Muscle of back (tissue), 13 donors: ENCODE measurements around the gene R3HDM4. TPM values are rescaled to one million over a fixed set of nuclear protein-coding genes. Genes with fewer than 3 reads are reported as not detected.
"Not testable (repeated sequence)": the region's sequence is repeated elsewhere in the genome, so short reads cannot be mapped to it uniquely, and the experiment has no call there.

Source experiments
- DNase-seq, 3 donors: peaks; one replicate each; pipeline versions ENCODE4 v3.0.0 to v3.0.0-alpha.2; 2013
- long read RNA-seq, 9 donors: transcript quantifications; one replicate each; lab custom pipeline, GENCODE V29; 2026
- polyA plus RNA-seq, 10 donors: library from polyadenylated mRNA; unstranded; fragments of 120-200 nt; gene quantifications; one replicate each; pipeline ENCODE4 v1.2.1, GENCODE V29; 2013; ENCODE audit not compliant: insufficient read length in 10 of 10

The R3HDM4 gene
- 10 to 100 TPM; 20.5 to 47.8 (median 30.2) TPM for polyA plus RNA-seq
- long read RNA-seq, donor 1, partial matches to known transcripts = 0 of 3 reads
- long read RNA-seq, donor 1, other reads (novel, unspliced or antisense) = 0 of 3 reads
- long read RNA-seq, donor 2, partial matches to known transcripts = 0 of 3 reads
- long read RNA-seq, donor 2, other reads (novel, unspliced or antisense) = 0 of 3 reads
- long read RNA-seq, donor 3 = 0 reads
- long read RNA-seq, donor 4, transcript R3HDM4-201 (8 exons, 1,815 nt) = major isoform, 5 of 5 reads
- long read RNA-seq, donor 4, partial matches to known transcripts = 0 of 5 reads
- long read RNA-seq, donor 4, other reads (novel, unspliced or antisense) = 0 of 5 reads
- long read RNA-seq, donor 5, partial matches to known transcripts = 0 of 4 reads
- long read RNA-seq, donor 5, other reads (novel, unspliced or antisense) = 0 of 4 reads
- long read RNA-seq, donor 6, transcript R3HDM4-201 (8 exons, 1,815 nt) = major isoform, 10 of 10 reads
- long read RNA-seq, donor 6, partial matches to known transcripts = 0 of 10 reads
- long read RNA-seq, donor 6, other reads (novel, unspliced or antisense) = 0 of 10 reads
- long read RNA-seq, donor 7, transcript R3HDM4-201 (8 exons, 1,815 nt) = major isoform, 5 of 5 reads
- long read RNA-seq, donor 7, partial matches to known transcripts = 0 of 5 reads
- long read RNA-seq, donor 7, other reads (novel, unspliced or antisense) = 0 of 5 reads
- long read RNA-seq, donor 8, partial matches to known transcripts = 0 of 3 reads
- long read RNA-seq, donor 8, other reads (novel, unspliced or antisense) = 0 of 3 reads
- long read RNA-seq, donor 9, partial matches to known transcripts = 0 of 4 reads
- long read RNA-seq, donor 9, other reads (novel, unspliced or antisense) = 0 of 4 reads

DNA sequence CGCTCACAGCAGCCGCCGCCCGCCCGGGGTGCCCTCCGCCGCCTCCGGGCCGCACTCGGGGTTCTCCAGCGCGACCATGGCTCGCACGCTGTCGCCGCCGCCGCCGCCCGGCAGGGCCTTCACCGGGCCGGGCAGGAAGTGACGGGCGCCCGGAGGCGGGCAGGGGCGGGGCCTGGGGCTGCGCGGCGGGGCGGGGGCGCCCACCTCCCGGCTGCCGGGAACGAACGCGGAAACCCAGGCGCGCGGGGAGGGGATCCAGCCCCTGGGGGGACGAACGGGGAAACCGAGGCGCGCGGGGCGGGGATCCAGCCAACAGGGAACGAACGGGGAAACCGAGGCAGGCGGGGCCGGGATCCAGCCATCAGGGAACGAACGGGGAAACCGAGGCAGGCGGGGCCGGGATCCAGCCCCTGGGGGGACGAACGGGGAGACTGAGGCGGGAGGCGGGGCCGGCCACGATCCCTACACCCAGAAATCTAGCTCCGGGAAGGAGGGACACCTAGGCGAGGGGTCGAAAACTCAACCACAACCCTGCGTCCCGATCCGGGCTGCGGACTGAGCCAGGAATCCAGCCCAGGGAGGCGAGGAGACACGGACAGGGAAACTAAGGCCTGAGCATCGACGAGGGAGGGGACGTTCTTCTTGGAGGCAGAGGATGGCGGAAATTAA, at the start of gene R3HDM4:
Gene R3HDM4, minus strand, starts transcription at position 140 of the 669 bp plus-strand sequence. Its CDS starts 62 bp downstream, at position 78.
- peak; percentile 56 to 86 (median 77) for DNase-seq

GRCh38 chr19:961866-962620, 49.0 kb upstream of the R3HDM4 start:
- no peak for DNase-seq

GRCh38 chr19:960601-960938, 47.6 kb upstream of the R3HDM4 start:
- DNase-seq = no peak

DNA sequence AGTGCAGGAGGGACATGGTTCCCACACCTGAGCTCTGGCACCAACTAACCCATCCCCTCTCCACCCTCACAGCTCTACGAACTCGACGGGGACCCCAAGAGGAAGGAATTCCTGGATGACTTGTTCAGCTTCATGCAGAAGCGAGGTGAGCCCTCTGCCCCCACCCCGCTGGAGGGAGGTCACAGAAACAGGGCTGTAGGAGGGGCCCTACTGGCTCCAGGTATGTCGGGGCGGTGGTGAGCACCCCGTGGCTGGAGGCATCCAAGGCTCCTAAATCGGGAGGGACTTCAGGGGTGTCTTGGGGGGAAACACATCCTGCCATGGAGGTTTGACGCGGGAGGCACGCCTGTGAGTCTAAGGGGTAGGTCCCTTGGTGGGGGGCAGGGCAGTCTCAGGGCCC, 47.0 kb upstream of the R3HDM4 start:
- no peak for DNase-seq

DNA sequence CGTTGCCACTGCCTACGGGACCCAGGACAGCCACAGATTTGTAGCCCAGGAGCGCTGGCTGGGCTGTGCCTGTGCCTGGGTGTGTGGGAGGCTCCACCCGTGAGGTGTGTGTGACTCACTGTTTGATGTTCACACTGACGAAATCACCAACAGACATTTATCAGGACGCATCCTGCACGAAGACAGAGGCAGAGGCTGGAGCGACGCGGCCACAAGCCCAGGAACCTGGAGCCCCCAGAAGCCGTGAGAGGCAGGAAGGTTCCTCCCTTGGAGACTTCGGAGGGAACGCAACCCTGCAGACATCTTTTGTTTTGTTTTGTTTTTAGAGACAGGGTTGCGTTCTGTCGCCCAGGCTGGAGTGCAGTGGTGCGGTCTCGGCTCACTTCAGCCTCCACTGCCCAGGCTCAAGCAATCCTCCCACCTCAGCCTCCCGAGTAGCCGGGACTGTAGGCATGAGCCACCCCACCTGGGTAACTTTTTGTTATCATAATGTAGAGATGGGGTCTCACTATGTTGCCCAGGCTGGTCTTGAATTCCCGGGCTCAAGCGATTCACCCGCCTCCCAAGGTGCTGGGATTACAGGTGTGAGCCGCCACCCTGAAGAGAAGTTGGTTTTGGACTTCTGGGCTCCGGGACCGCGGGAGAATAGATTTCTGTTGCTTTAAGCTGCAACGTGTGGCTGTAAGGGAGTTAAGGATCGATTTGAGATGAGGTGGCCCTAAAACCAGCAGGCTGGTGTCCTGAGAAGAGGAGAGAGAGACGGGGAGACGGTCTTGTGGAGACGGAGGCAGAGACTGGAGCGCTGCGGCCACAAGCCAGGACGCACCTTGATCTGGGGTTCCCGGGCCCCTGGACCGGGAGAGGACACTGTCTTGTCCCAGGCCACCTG, 46.2 kb upstream of the R3HDM4 start:
- no peak for DNase-seq

DNA sequence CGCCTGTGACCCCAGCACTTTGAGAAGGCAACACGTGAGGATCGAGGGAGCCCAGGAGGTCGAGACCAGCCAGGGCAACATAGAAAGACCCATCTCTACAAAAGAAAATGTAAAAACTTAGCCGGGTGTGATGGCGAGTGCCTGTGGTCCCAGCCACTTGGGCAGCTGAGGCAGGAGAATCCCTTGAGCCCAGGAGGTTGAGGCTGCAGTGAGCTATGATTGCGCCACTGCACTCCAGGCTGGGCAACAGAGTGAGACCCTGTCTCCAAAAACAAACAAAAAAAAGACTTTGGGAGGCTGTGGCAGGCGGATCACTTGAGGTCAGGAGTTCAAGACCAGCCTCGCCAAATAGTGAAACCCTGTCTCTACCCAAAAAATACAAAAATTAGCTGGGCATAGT, 44.6 kb upstream of the R3HDM4 start:
- not testable (repeated sequence) for DNase-seq

GRCh38 chr19:956766-957440, 43.9 kb upstream of the R3HDM4 start:
- DNase-seq = no peak

GRCh38 chr19:955803-956765, 43.1 kb upstream of the R3HDM4 start:
- no peak for DNase-seq

DNA sequence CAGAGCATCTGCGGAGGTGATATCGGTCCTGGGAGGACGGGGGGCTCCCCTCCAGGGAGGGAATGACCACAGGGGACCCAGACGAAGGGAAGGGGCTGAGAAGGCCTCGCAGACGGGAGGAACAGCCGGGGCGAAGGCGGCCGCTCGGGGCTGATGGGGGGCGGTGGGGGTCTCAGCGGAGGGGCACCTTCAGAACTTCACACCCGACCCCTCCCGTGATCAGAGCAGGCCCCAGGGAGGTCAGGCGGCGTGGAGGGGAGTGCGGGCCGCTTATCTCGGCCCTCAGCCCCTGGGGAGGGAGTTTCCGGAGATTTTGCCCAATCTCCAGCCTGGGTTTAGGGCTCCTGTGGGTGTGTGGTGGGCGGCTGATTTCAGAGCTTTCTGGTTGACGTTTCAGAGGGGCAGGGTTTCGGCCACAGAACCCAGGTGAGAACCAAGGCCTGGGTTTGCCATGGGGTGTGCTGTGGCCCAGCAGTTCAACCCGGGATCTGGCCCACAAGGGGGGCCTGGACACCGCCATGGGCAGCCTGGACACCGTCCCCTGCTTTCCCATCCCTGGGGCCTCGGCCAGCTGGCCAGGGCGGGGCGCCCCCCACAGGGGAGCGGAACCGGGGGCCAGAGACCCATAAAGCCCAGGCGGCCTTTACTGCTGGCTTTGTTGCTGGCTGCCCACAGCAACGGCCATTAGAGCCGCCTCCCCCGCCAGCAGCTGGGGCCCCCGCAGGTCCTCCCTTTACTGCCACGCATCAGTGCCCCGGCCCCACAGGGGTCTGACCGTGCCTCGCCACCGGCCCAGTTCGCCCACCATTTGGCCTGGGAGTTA, 41.9 kb upstream of the R3HDM4 start:
- no peak for DNase-seq

DNA sequence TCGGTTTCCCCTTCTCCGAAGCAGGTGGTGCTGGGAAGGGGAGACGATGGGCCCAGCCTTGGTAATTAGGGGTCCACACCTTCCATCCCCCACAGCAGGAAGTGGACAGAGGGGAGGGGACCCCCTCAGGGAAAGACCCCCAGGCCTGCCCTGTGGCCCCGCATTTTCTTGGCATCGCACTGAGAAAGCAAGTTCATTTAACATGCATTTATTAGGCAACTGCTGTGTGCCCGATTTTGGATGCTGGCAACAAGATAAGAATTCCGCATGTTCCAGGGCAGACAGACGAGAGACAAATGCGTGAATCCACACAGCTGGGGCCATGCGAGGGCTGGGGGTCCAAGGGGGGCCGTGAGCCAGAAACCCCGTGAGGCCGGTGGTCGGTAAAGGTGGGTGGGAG, 41.3 kb upstream of the R3HDM4 start:
- no peak for DNase-seq

DNA sequence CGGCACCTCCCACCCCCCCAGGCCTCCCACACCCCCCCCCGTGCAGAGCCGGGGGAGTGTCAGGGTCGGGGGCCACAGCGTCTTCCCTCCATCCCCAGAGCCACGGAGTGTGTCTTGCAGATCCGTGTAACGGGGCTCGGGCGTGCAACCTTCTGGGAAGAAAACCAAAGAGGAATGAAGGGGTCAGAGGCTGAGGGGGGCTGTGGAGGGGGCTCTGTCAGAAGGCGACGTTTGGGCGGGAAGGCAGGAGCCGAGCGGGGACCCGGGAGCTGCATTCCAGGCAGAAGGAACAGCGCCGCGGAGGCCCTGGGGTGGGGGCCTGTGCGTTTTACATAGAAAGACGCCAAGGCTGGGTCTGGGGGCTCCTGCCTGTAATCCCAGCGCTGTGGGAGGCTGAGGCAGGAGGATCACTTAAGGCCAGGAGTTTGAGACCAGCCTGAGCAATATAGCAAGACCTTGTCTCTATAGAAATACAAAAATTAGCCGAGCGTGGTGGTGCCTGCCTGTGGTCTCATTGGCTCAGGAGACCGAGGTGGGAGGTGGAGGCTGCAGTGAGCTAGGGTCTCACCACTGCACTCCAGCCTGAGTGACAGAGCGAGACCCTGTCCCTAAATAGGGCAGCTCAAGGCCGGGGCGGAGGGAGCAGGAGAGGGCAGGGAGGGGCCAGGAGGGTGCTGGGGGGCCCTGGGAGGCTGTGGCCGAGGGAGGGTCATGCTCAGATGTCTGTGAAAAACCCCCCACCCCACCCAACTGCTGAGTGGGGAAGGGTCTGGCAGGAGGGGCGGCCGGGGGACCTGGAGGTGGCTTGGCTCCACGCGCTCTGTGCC, 40.6 kb upstream of the R3HDM4 start:
- DNase-seq = no peak

DNA sequence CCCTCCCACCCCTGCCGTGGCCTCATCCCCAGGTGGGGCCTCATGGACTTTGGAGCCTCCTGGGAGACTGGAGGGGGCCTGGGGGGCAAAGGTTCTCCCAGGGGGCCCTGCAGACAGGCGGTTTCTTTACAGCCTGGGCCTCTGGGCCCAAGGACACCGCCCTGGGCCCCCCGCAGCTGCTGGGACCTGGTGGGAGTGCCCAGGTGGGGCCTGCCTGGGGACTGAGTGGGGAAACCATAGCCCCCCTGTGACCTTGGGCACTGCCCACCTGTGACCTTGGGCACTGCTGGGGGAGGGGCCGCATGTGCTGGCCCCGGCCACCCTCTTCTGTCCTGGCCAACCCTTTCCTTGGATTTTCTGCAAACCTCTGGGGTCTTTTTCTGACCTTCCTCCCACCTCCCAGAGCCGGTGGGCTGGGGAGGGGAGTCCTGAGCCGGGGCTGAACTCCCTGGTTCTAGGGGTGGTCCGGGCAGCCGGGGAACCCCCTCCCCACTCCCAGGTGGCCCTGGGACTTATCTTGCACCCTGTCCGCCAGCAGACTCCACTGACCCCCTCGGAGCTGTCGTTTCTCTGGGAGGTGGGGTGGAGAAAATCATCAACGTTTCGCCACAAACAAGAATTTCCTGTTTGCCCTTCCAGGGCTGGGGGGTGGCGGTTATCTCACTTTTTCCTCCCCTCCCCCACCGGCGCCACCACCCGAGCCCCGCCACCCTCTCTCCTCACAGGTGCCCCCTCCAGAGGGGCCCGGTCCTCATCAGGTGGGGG, 39.8 kb upstream of the R3HDM4 start:
- no peak for DNase-seq

DNA sequence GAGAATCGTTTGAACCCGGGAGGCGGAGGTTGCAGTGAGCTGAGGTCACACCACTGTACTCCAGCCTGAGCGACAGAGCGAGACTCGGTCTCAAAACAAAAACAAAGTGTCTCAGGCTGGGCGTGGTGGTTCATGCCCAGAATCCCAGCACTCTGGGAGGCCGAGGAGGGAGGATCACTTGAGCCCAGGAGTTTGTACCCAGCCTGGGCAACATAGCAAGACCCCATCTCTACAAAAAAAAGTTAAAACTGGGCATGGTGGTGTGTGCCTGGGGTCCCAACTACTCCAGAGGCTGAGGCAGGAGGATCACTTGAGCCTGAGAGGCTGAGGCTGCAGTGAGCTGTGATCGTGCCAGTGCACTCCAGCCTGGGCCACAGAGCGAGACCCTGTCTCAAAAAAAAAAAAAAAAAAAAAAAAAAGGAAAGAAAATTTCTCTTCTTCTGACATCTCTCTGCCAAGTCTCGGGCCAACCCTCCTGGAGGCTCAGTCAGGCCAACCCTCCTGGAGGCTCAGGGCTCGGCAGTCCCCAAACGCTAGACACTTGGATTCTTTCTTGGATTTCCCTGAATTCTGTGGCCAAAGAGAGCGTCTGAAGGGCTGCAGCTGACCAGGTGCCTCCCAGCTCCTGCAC, 39.1 kb upstream of the R3HDM4 start:
- DNase-seq = no peak

DNA sequence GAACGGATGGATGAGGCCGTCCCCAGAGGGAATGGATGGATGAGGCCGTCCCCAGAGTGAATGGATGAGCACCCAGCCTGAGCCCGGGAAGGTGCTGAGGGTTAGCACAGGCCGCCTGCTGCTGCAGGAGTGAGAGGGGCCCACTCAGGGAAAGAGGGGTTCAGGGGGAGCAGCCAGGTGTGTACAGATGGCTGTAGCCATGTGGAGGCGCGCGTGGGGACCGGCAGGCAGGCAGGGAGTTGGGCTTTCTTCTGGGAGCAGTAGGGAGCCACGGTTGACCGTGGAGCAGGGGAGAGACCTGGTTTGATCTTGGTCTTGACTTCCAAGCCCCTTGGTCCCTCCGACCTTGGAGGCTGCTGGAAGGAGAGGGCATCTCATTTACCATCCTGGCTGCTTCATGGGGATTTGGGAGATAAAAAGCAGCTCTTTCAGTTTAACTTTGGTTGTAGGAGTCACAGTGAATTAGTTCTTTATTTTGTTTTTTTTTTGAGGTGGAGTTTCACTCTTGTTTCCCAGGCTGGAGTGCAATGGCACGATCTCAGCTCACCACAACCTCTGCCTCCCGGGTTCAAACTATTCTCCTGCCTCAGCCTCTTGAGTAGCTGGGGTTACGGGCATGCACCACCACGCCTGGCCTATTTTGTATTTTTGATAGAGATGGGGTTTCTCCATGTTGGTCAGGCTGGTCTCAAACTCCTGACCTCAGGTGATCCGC, 37.5 kb upstream of the R3HDM4 start:
- DNase-seq = no peak
